Muscle layer of duodenum (tissue), 2 donors: Measurements from ENCODE around the gene LRR1.

Source experiments
- H3K27ac ChIP-seq: one replicate; pipeline ENCODE4 v1.7.0; 2013; ENCODE audit warnings: mild to moderate bottlenecking, low read length
- H3K27me3 ChIP-seq: one replicate; pipeline ENCODE4 v1.7.0; 2013; ENCODE audit warnings: low read depth, mild to moderate bottlenecking, control low read depth, low read length
- H3K36me3 ChIP-seq, 2 donors: one replicate each; pipeline ENCODE4 v1.7.0; 2013; ENCODE audit warnings: low read length in 2 of 2, control low read depth in 1 of 2, mild to moderate bottlenecking in 1 of 2; ENCODE audit not compliant: insufficient read depth in 2 of 2, control insufficient read depth in 1 of 2
- H3K4me1 ChIP-seq, 2 donors: one replicate each; pipeline ENCODE4 v1.7.0; 2013; ENCODE audit warnings: low read length in 2 of 2, mild to moderate bottlenecking in 2 of 2, control low read depth in 1 of 2, moderate library complexity in 1 of 2; ENCODE audit not compliant: insufficient read depth in 2 of 2, control insufficient read depth in 1 of 2
- H3K4me3 ChIP-seq, 2 donors: one replicate each; pipeline ENCODE4 v1.7.0; 2013; ENCODE audit warnings: low read length in 2 of 2, low read depth in 1 of 2, mild to moderate bottlenecking in 1 of 2
- H3K9me3 ChIP-seq, 2 donors: one replicate each; pipeline ENCODE4 v1.7.0; 2013; ENCODE audit warnings: low read length in 2 of 2, control low read depth in 1 of 2, mild to moderate bottlenecking in 1 of 2; ENCODE audit not compliant: control insufficient read depth in 1 of 2
- donor health status: healthy.

The LRR1 gene

GRCh38 chr14:49586673-49587460 lies 11.9 kb upstream of the LRR1 start:
- Histone ChIP-seq H3K4me1 (peaks cover 0 to 20% of the 10 kb centered on the region in 2 donors), H3K9me3 (no peaks in the 10 kb centered on the region), H3K27ac (peak overlapping the region; percentile 98), H3K4me3 (peak overlapping the region; percentile 76 to 98), H3K27me3 (no peaks in the 10 kb centered on the region), H3K36me3 (peaks cover 14 to 23% of the 10 kb centered on the region in 2 donors)

- Histone ChIP-seq H3K9me3 (no peaks in the 10 kb centered on the region), H3K27ac (no peak overlapping the region), H3K36me3 (peaks cover 0 to 2% of the 10 kb centered on the region in 2 donors), H3K27me3 (no peaks in the 10 kb centered on the region), H3K4me1 (peaks cover 0 to 11% of the 10 kb centered on the region in 2 donors), H3K4me3 (no peak overlapping the region)
These were observed 9.4 kb upstream of the LRR1 start for GRCh38 chr14:49589387-49589786.

- H3K4me3 ChIP-seq = no peak overlapping the region
- peaks cover 0 to 5% of the 10 kb centered on the region in 2 donors for H3K4me1 ChIP-seq
- H3K9me3 ChIP-seq = no peaks in the 10 kb centered on the region
- no peaks in the 10 kb centered on the region for H3K36me3 ChIP-seq
- no peaks in the 10 kb centered on the region for H3K27me3 ChIP-seq
- no peak overlapping the region for H3K27ac ChIP-seq
These were observed 5.7 kb upstream of the LRR1 start for GRCh38 chr14:49593016-49593415.

- no peaks in the 10 kb centered on the region for H3K9me3 ChIP-seq
- no peak overlapping the region for H3K4me3 ChIP-seq
- no peaks in the 10 kb centered on the region for H3K36me3 ChIP-seq
- no peaks in the 10 kb centered on the region for H3K27me3 ChIP-seq
- no peak overlapping the region for H3K27ac ChIP-seq
- H3K4me1 ChIP-seq = peaks cover 0 to 5% of the 10 kb centered on the region in 2 donors
These were observed 4.2 kb upstream of the LRR1 start for GRCh38 chr14:49594347-49595091.

- Histone ChIP-seq H3K27ac (peak overlapping the region; percentile 83), H3K9me3 (no peaks in the 10 kb centered on the region), H3K4me3 (peak overlapping the region; percentile 80 to 81), H3K27me3 (no peaks in the 10 kb centered on the region), H3K4me1 (peaks cover 0 to 5% of the 10 kb centered on the region in 2 donors), H3K36me3 (no peaks in the 10 kb centered on the region)
These were observed 603 bp upstream of the LRR1 start for GRCh38 chr14:49598189-49598484.

GRCh38 chr14:49607583-49607982 lies 8.8 kb downstream of the LRR1 start:
- H3K9me3 ChIP-seq = no peaks in the 10 kb centered on the region
- no peak overlapping the region for H3K27ac ChIP-seq
- peaks cover 0 to 7% of the 10 kb centered on the region in 2 donors for H3K36me3 ChIP-seq
- no peaks in the 10 kb centered on the region for H3K27me3 ChIP-seq
- H3K4me3 ChIP-seq = no peak overlapping the region
- H3K4me1 ChIP-seq = no peaks in the 10 kb centered on the region

GRCh38 chr14:49612251-49612650 lies 13.5 kb downstream of the LRR1 start:
- Histone ChIP-seq H3K4me3 (no peak overlapping the region), H3K27me3 (no peaks in the 10 kb centered on the region), H3K9me3 (no peaks in the 10 kb centered on the region), H3K4me1 (no peaks in the 10 kb centered on the region), H3K27ac (no peak overlapping the region), H3K36me3 (no peaks in the 10 kb centered on the region)

- H3K4me1 ChIP-seq = no peaks in the 10 kb centered on the region
- no peaks in the 10 kb centered on the region for H3K27me3 ChIP-seq
- H3K36me3 ChIP-seq = peaks cover 0 to 1% of the 10 kb centered on the region in 2 donors
- no peak overlapping the region for H3K27ac ChIP-seq
- no peak overlapping the region for H3K4me3 ChIP-seq
- H3K9me3 ChIP-seq = no peaks in the 10 kb centered on the region
These were observed 13.9 kb downstream of the LRR1 start for GRCh38 chr14:49612671-49613070.

GRCh38 chr14:49614196-49614595 lies 15.5 kb downstream of the LRR1 start:
- no peak overlapping the region for H3K27ac ChIP-seq
- H3K27me3 ChIP-seq = no peaks in the 10 kb centered on the region
- H3K9me3 ChIP-seq = no peaks in the 10 kb centered on the region
- no peak overlapping the region for H3K4me3 ChIP-seq
- peaks cover 0 to 3% of the 10 kb centered on the region in 2 donors for H3K4me1 ChIP-seq
- H3K36me3 ChIP-seq = peaks cover 5 to 9% of the 10 kb centered on the region in 2 donors

- peaks cover 5 to 9% of the 10 kb centered on the region in 2 donors for H3K36me3 ChIP-seq
- no peak overlapping the region for H3K4me3 ChIP-seq
- H3K9me3 ChIP-seq = no peaks in the 10 kb centered on the region
- H3K4me1 ChIP-seq = peaks cover 0 to 3% of the 10 kb centered on the region in 2 donors
- H3K27me3 ChIP-seq = no peaks in the 10 kb centered on the region
- H3K27ac ChIP-seq = no peak overlapping the region
These were observed 17.0 kb downstream of the LRR1 start for GRCh38 chr14:49615776-49616175.

GRCh38 chr14:49617852-49618519 lies 19.2 kb downstream of the LRR1 start:
- no peaks in the 10 kb centered on the region for H3K27me3 ChIP-seq
- H3K27ac ChIP-seq = no peak overlapping the region
- no peak overlapping the region for H3K4me3 ChIP-seq
- no peaks in the 10 kb centered on the region for H3K9me3 ChIP-seq
- H3K36me3 ChIP-seq = peaks cover 5 to 9% of the 10 kb centered on the region in 2 donors
- H3K4me1 ChIP-seq = peaks cover 16 to 17% of the 10 kb centered on the region in 2 donors
